BJ (cell line): ENCODE data around the gene ASIC5. TPM values are rescaled to one million over a fixed set of nuclear protein-coding genes. Genes with fewer than 3 reads are reported as not detected.

ENCODE experiments used
- CTCF ChIA-PET: fragments of 350-600 bp; formaldehyde crosslinking; extraction: SDS; loops from one replicate; lab custom pipeline; 2021; ENCODE audit warnings: antibody characterized with exemption, inconsistent platforms; lab: Yijun Ruan, JAX
- POLR2A ChIA-PET: fragments of 300-600 bp; sonication (Branson Sonifier 250); formaldehyde crosslinking; extraction: SDS; loops from one replicate; lab custom pipeline; 2021; ENCODE audit warnings: antibody characterized with exemption; lab: Charles Lee
- DNase-seq: peaks from one replicate; pipeline ENCODE4 v3.0.0-alpha.2; 2011; ENCODE audit warnings: low read depth
- H3K27me3 ChIP-seq: 2 replicates; pipeline ENCODE4 v1.6.0; 2011; ENCODE audit warnings: low read length; ENCODE audit not compliant: control insufficient read depth, insufficient read depth
- H3K36me3 ChIP-seq: 2 replicates; pipeline ENCODE4 v1.5.1; 2011; ENCODE audit warnings: low read length; ENCODE audit not compliant: control insufficient read depth, insufficient read depth
- H3K4me3 ChIP-seq: 2 replicates; pipeline ENCODE4 v1.5.1; 2011; ENCODE audit warnings: low read depth, mild to moderate bottlenecking, control low read depth, low read length
- CTCF ChIP-seq: IDR thresholded peaks from 2 replicates; pipeline ENCODE4 v1.5.1; 2011; ENCODE audit warnings: low read depth, mild to moderate bottlenecking, control low read depth, inconsistent platforms, low read length, moderate library complexity; ENCODE audit not compliant: insufficient read depth
- polyA plus RNA-seq: library from polyadenylated mRNA; depleted of rRNA; stranded (reverse); fragments of >200 nt; gene quantifications from 2 replicates; pipeline ENCODE4 v1.2.3, GENCODE V29; 2011

The ASIC5 gene
- polyA plus RNA-seq, 1 experiment, result not detected

- CTCF ChIA-PET, result no interaction called here
- Histone ChIP-seq H3K27me3 (no peaks in the 10 kb centered on the region; the same call in 1 of the 2 replicates), H3K4me3 (no peak overlapping the region), H3K36me3 (no peaks in the 10 kb centered on the region)
- TF ChIP-seq CTCF, result no peak
- POLR2A ChIA-PET, result no interaction called here
- DNase-seq, result no peak
Observed at GRCh38 chr4:155908187-155909139, 42.4 kb upstream of the ASIC5 start.

- CTCF ChIA-PET, result no interaction called here
- no peaks in the 10 kb centered on the region; the same call in 1 of the 2 replicates for H3K27me3 ChIP-seq
- no peak for TF ChIP-seq CTCF
- no peaks in the 10 kb centered on the region for H3K36me3 ChIP-seq
- DNase-seq, result no peak
- POLR2A ChIA-PET, result interaction anchor here (0.5 kb wide), 1 partner anchor 106 kb away, joined by 4 read pairs; no protein-coding TSS in a partner anchor
- no peak overlapping the region for H3K4me3 ChIP-seq
Observed at GRCh38 chr4:155907556-155907955, 41.5 kb upstream of the ASIC5 start.

- DNase-seq, result peak; percentile 93
- POLR2A ChIA-PET, result interaction anchor here (0.5 to 0.7 kb wide), 2 partner anchors 37 to 105 kb away, joined by 3 to 4 read pairs; no protein-coding TSS in a partner anchor
- H3K27me3 ChIP-seq, result no peaks in the 10 kb centered on the region; the same call in 1 of the 2 replicates
- CTCF ChIA-PET, result interaction anchor here (0.6 kb wide), 1 partner anchor 534 kb away, joined by 3 read pairs; no protein-coding TSS in a partner anchor
- H3K36me3 ChIP-seq, result no peaks in the 10 kb centered on the region
- H3K4me3 ChIP-seq, result no peak overlapping the region
- no peak for TF ChIP-seq CTCF
Observed at GRCh38 chr4:155906554-155907247, 40.6 kb upstream of the ASIC5 start.

GRCh38 chr4:155904331-155904730 is 38.3 kb upstream of the ASIC5 start:
- DNase-seq, result no peak
- CTCF ChIA-PET, result no interaction called here
- TF ChIP-seq CTCF, result no peak

GRCh38 chr4:155903453-155903852 is 37.4 kb upstream of the ASIC5 start, which contains the start of gene TDO2:
Gene TDO2, plus strand, starts transcription at chr4:155903696. Its CDS starts 63 bp downstream, at chr4:155903759.
- CTCF ChIA-PET, result no interaction called here
- no peak for DNase-seq

More at GRCh38 chr4:155904331-155904730, 38.3 kb upstream of the ASIC5 start:
- no peak overlapping the region for H3K4me3 ChIP-seq
- no peaks in the 10 kb centered on the region; the same call in 1 of the 2 replicates for H3K27me3 ChIP-seq
- no peaks in the 10 kb centered on the region for H3K36me3 ChIP-seq
- POLR2A ChIA-PET, result no interaction called here

More at GRCh38 chr4:155903453-155903852, 37.4 kb upstream of the ASIC5 start, which contains the start of gene TDO2:
- no peak for TF ChIP-seq CTCF
- no peaks in the 10 kb centered on the region; the same call in 1 of the 2 replicates for H3K27me3 ChIP-seq
- H3K36me3 ChIP-seq, result no peaks in the 10 kb centered on the region
- H3K4me3 ChIP-seq, result no peak within 1 kb of the TSS
- POLR2A ChIA-PET, result no interaction called here
